OCI-LY3 (cell line): ENCODE measurements around the gene CYFIP2.

Experiments
- EZH2phosphoT487 ChIP-seq: fragments of 200-600 bp; shearing (Covaris generic); IDR thresholded peaks from 2 replicates; pipeline ENCODE4 v1.6.1; 2018; ENCODE audit warnings: antibody characterized with exemption, mixed run types, low read depth
- TF ChIP-seq, protein P1 (sequence below): fragments of 200-600, 300-600 bp; sonication (generic); IDR thresholded peaks from 2 replicates; pipeline ENCODE4 v1.5.1; 2014; ENCODE audit warnings: antibody characterized with exemption, low read length, low read depth

DNA sequence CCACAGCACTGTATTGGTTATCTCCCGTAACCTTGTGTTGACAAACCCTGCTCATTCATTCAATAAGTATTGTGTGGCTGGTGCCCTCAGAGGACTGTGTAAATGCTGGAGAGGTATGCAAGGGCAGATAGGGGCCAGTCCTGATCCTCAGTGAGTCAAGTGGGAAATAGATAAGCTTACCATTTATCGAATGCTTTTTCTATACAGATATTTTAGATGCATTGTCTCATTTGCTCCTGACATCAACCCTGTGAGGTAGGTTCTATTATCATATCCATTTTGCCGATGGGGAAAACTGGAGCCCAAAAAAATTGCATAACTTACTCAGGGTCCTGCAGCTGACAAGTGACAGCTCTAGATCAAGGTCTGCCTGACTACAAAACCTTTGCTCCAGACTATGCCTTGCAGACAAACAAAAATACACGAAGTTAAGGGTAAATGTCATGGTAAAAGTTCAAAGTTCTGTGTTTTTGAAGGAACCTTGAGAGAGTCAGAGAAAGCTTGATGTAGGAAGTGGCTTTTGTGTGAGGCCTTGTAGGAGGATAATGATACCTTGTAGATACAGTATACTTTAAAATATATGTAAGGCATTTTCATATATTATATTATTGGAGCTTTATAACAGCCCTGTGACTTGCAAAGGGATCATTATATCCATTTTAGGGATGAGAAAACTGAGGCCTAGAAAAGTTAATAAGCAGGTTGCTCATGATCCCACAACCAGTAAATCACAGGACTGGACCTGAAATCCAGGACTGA is 22.7 kb downstream of the CYFIP2 start:
- TF ChIP-seq, protein P1, sequence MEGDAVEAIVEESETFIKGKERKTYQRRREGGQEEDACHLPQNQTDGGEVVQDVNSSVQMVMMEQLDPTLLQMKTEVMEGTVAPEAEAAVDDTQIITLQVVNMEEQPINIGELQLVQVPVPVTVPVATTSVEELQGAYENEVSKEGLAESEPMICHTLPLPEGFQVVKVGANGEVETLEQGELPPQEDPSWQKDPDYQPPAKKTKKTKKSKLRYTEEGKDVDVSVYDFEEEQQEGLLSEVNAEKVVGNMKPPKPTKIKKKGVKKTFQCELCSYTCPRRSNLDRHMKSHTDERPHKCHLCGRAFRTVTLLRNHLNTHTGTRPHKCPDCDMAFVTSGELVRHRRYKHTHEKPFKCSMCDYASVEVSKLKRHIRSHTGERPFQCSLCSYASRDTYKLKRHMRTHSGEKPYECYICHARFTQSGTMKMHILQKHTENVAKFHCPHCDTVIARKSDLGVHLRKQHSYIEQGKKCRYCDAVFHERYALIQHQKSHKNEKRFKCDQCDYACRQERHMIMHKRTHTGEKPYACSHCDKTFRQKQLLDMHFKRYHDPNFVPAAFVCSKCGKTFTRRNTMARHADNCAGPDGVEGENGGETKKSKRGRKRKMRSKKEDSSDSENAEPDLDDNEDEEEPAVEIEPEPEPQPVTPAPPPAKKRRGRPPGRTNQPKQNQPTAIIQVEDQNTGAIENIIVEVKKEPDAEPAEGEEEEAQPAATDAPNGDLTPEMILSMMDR: no peak
- TF ChIP-seq EZH2phosphoT487: no peak
